Neuronal stem cell (in vitro differentiated cells): ENCODE measurements around the gene SMIM21.

Experiments
- DNase-seq: peaks from one replicate; pipeline ENCODE4 v3.0.0-alpha.2; 2013; ENCODE audit warnings: low spot score
- H2AFZ ChIP-seq: one replicate; pipeline ENCODE4 v1.6.1; 2013; ENCODE audit warnings: mild to moderate bottlenecking, low read length, inconsistent platforms
- H2AK5ac ChIP-seq: 2 replicates; pipeline ENCODE4 v1.6.1; 2013; ENCODE audit warnings: low read depth, mild to moderate bottlenecking, inconsistent platforms, low read length, moderate library complexity, mixed read lengths
- H2BK120ac ChIP-seq: 2 replicates; pipeline ENCODE4 v1.6.1; 2013; ENCODE audit warnings: low read depth, mild to moderate bottlenecking, inconsistent platforms, low read length, moderate library complexity, mixed read lengths
- H2BK12ac ChIP-seq: one replicate; pipeline ENCODE4 v1.6.1; 2013; ENCODE audit warnings: low read length, inconsistent platforms
- H2BK15ac ChIP-seq: 2 replicates; pipeline ENCODE4 v1.6.1; 2013; ENCODE audit warnings: mild to moderate bottlenecking, low read length, inconsistent platforms, mixed read lengths
- H2BK5ac ChIP-seq: one replicate; pipeline ENCODE4 v1.6.1; 2013; ENCODE audit warnings: inconsistent platforms, mild to moderate bottlenecking, low read length, moderate library complexity
- H3K14ac ChIP-seq: one replicate; pipeline ENCODE4 v1.6.1; 2013; ENCODE audit warnings: low read length, inconsistent platforms
- H3K18ac ChIP-seq: 2 replicates; pipeline ENCODE4 v1.6.1; 2013; ENCODE audit warnings: low read length, inconsistent platforms
- H3K23ac ChIP-seq: 2 replicates; pipeline ENCODE4 v1.6.1; 2013; ENCODE audit warnings: low read depth, mild to moderate bottlenecking, mixed read lengths, low read length, inconsistent platforms; ENCODE audit not compliant: poor library complexity
- H3K27ac ChIP-seq: replicated peaks from 3 replicates; pipeline ENCODE4 v1.5.1; 2013; ENCODE audit warnings: low read length, inconsistent platforms
- H3K27me3 ChIP-seq, 3 experiments: 2 replicates each; pipeline ENCODE4 v1.6.1; 2013; ENCODE audit warnings: low read length in 3 of 3, mild to moderate bottlenecking in 2 of 3, inconsistent platforms in 1 of 3, low read depth in 1 of 3, mixed read lengths in 1 of 3, moderate library complexity in 1 of 3; ENCODE audit not compliant: control insufficient read depth in 3 of 3, insufficient read depth in 3 of 3
- H3K36me3 ChIP-seq, 2 donors: replicated peaks in 1 of 2; 2 replicates each; pipeline ENCODE4 v1.6.1; 2013; ENCODE audit warnings: low read length in 2 of 2; ENCODE audit not compliant: control insufficient read depth in 2 of 2, insufficient read depth in 2 of 2
- H3K4ac ChIP-seq: 2 replicates; pipeline ENCODE4 v1.6.1; 2013; ENCODE audit warnings: inconsistent platforms, mild to moderate bottlenecking, low read length, moderate library complexity
- H3K4me1 ChIP-seq, 2 donors: 1 replicate in 1 of 2; 2 replicates in 1 of 2; pipeline ENCODE4 v1.6.1; 2013; ENCODE audit warnings: low read length in 2 of 2, low read depth in 1 of 2; ENCODE audit not compliant: control insufficient read depth in 2 of 2, insufficient read depth in 1 of 2
- H3K4me2 ChIP-seq: one replicate; pipeline ENCODE4 v1.6.1; 2013; ENCODE audit warnings: mild to moderate bottlenecking, low read length, inconsistent platforms; ENCODE audit not compliant: insufficient read depth, poor library complexity, severe bottlenecking
- H3K4me3 ChIP-seq, 2 donors: 2 replicates each; pipeline ENCODE4 v1.5.1; 2013; ENCODE audit warnings: low read length in 2 of 2, mild to moderate bottlenecking in 2 of 2, inconsistent platforms in 1 of 2, moderate library complexity in 1 of 2
- H3K79me1 ChIP-seq: one replicate; pipeline ENCODE4 v1.6.1; 2013; ENCODE audit warnings: low read depth, mild to moderate bottlenecking, inconsistent platforms, low read length, moderate library complexity
- H3K9ac ChIP-seq: one replicate; pipeline ENCODE4 v1.6.1; 2013; ENCODE audit warnings: mild to moderate bottlenecking, low read depth, low read length, inconsistent platforms; ENCODE audit not compliant: poor library complexity
- H3K9me3 ChIP-seq, 2 donors: replicated peaks in 1 of 2; 2 replicates each; pipeline versions ENCODE3 to v1.6.1; 2013; ENCODE audit warnings: low read length in 2 of 2, mild to moderate bottlenecking in 2 of 2, inconsistent platforms in 1 of 2, low read depth in 1 of 2, mixed read lengths in 1 of 2, moderate library complexity in 1 of 2; ENCODE audit not compliant: control insufficient read depth in 2 of 2, insufficient read depth in 1 of 2
- H4K8ac ChIP-seq: one replicate; pipeline ENCODE4 v1.6.1; 2013; ENCODE audit warnings: low read depth, mild to moderate bottlenecking, inconsistent platforms, low read length, moderate library complexity
- H4K91ac ChIP-seq: one replicate; pipeline ENCODE4 v1.6.1; 2013; ENCODE audit warnings: low read length, low read depth, mild to moderate bottlenecking, inconsistent platforms; ENCODE audit not compliant: poor library complexity
- WGBS, 2 donors: extraction: QIAGEN DNeasy Blood & Tissue Kit; methylation state at CpG; one replicate each; pipeline ENCODE4 v1.1.7; 2013; ENCODE audit warnings: missing lambda C conversion rate in 2 of 2, mixed read lengths in 1 of 2; ENCODE audit not compliant: insufficient read length in 2 of 2, insufficient replicate concordance in 1 of 2; ENCODE audit errors: extremely low coverage in 2 of 2; 5-methylcytosine and 5-hydroxymethylcytosine counted together

The SMIM21 gene

DNA sequence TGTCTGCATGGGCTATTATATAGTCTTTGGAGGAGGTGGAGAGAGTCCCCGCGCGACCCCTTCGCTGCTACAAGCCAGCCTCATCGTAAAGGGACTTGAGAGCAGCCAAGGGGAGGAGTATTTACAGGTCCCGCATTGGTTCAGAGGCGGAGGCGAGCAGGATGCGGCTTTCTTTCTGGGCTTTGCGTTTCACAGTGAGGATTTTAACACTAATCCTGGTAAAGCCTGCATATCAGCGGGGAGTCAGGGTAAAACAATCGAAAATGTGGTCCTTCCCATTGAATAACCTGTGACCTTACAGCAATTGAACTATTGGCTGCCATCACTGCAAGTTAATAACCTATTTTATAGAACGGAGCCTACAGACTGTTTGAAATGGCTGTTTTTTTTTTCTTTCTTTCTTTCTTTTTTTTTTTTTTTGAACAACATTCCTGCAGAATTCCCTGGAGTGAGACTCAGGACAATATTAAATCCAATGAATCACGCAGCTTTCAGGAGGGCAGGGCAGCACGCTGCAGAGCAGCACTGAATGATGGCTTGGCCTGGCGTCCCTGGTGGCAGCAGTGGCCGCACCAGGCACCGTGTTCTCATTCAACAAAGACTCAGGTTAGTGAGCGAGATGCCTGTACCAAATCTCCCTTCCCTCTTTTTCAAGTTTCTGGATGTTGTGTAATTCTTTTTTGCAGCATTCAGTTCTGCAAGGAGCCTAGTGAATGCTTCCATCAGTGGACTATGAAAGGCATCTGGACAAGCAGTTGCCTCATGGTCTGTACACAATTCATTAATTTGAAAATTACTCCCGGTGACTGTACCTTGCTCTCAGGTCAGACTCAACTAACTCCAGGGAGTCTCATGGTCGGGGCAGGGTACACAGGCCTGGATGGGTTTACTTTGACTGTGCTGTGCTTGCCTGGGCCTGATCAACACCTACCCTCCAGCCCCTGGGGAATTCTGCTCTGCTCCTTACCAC lies 19.8 kb downstream of the SMIM21 start:
- H3K4me3 ChIP-seq: no peak overlapping the region
- no peak overlapping the region for H3K27ac ChIP-seq
- peak; percentile 75 for DNase-seq

DNA sequence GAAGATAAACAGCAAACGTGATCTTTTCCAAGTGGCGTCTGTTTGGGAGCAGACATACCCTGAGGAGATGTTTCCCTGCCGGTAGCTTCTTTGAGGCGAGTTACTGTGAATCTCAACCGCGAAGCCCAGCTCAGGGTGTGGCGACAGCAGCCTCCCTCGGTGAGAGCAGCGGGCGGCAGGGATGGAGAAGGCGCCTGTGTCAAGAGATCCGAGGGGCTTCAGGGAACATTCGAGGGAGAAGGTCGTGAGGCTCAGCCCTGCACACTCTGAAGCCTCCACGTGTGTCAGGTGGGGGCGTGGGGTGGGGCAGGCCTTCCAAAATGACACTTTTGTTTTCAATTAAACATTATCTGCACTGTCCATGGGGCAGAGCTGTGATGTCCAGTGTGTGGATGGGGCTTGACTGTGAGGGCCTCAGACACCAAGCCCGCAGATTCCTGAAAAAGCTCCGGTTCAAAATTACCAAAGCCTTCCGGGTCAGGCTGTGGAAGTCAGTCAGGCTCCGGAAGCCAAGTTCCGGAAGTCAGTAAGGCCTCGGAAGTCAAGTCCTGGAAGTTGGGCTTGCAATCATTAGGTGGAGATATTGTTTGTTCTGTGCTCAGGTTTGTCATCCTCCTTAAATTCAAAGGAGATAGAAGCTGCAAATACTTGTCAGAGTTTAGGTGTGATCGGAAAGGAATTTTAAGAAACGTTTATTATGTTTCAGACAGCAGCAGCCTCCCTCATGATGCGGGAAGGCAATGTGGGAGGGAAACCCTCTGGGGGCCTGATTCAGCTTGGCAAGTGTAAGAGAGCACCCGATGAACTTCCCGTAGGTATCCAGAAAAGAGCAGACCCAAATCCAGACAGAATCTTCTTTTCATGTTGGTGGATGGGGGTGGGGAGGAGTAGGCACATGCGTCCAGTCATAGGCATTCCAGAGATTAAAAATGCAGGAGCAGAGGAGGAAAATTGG lies 20.7 kb downstream of the SMIM21 start:
- H2AK5ac ChIP-seq: no peak overlapping the region
- no peaks in the 10 kb centered on the region for H3K36me3 ChIP-seq
- peak overlapping the region; percentile 32 for H3K18ac ChIP-seq
- no peaks in the 10 kb centered on the region for H3K9me3 ChIP-seq
- no peak overlapping the region for H3K4me2 ChIP-seq
- no peak overlapping the region for H3K4me3 ChIP-seq
- H2BK15ac ChIP-seq: no peak overlapping the region
- no peak overlapping the region for H2AFZ ChIP-seq
- no CpG with 5 or more reads among the region's 28 CpGs for WGBS, 2 donors
- peaks cover 0 to 11% of the 10 kb centered on the region in 2 donors for H3K4me1 ChIP-seq
- H2BK5ac ChIP-seq: no peak overlapping the region
- H3K27ac ChIP-seq: no peak overlapping the region
- no peak overlapping the region for H3K4ac ChIP-seq
- peak overlapping the region; percentile 21 for H3K23ac ChIP-seq
- no peak overlapping the region for H3K9ac ChIP-seq
- H2BK12ac ChIP-seq: no peak overlapping the region
- peaks cover 0 to 10% (median 0%) of the 10 kb centered on the region in 3 experiments for H3K27me3 ChIP-seq
- peak; percentile 1 for DNase-seq
- H3K79me1 ChIP-seq: no peaks in the 10 kb centered on the region
- H4K8ac ChIP-seq: no peak overlapping the region
- no peak overlapping the region for H3K14ac ChIP-seq
- no peak overlapping the region for H4K91ac ChIP-seq
- no peak overlapping the region for H2BK120ac ChIP-seq

More for the DNA sequence above, 19.8 kb downstream of the SMIM21 start:
- H2AK5ac ChIP-seq: peak overlapping the region; percentile 12
- peak overlapping the region; percentile 11 for H3K18ac ChIP-seq
- H3K23ac ChIP-seq: no peak overlapping the region
- peaks cover 0 to 11% of the 10 kb centered on the region in 2 donors for H3K4me1 ChIP-seq
- H2BK15ac ChIP-seq: no peak overlapping the region
- no peaks in the 10 kb centered on the region for H3K79me1 ChIP-seq
- H2BK120ac ChIP-seq: no peak overlapping the region
- no peak overlapping the region for H4K8ac ChIP-seq
- H2BK12ac ChIP-seq: no peak overlapping the region
- H2AFZ ChIP-seq: no peak overlapping the region
- no CpG with 5 or more reads among the region's 21 CpGs for WGBS, 2 donors
- no peak overlapping the region for H2BK5ac ChIP-seq
- no peak overlapping the region for H3K14ac ChIP-seq
- H3K9me3 ChIP-seq: no peaks in the 10 kb centered on the region
- H3K4me2 ChIP-seq: peak overlapping the region; percentile 20
- no peak overlapping the region for H4K91ac ChIP-seq
- no peak overlapping the region for H3K4ac ChIP-seq
- no peak overlapping the region for H3K9ac ChIP-seq
- peaks cover 0 to 10% (median 0%) of the 10 kb centered on the region in 3 experiments for H3K27me3 ChIP-seq
- no peaks in the 10 kb centered on the region for H3K36me3 ChIP-seq

DNA sequence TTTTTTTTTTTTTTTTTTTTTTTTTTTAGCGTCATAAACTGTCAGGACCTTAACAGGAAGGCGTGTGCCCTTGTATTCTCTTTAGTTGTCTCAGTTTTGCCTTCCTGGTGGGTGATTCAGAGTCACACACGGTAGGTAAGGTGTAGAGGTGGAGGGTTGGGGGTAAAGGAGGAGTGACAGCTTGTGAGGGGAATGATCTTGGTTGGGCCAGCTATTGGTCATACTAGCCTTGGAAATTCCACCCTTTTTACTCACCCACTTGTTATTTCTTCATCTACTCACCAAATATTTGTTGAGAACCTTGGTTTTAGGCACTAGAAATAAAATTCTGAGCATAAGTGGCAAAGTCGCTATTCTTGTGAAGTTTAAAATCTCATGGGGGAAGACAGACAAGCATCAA lies 22.2 kb downstream of the SMIM21 start:
- Histone ChIP-seq H3K4me3 (no peak overlapping the region), H3K27me3 (peaks cover 0 to 12% (median 0%) of the 10 kb centered on the region in 3 experiments), H2BK15ac (no peak overlapping the region)

More for the DNA sequence above, 22.2 kb downstream of the SMIM21 start:
- Histone ChIP-seq H2BK5ac (no peak overlapping the region), H3K4me1 (peaks cover 0 to 11% of the 10 kb centered on the region in 2 donors), H2AFZ (no peak overlapping the region), H2BK120ac (no peak overlapping the region), H3K36me3 (no peaks in the 10 kb centered on the region), H3K9me3 (no peaks in the 10 kb centered on the region), H3K79me1 (no peaks in the 10 kb centered on the region), H2BK12ac (no peak overlapping the region), H3K4me2 (no peak overlapping the region), H3K4ac (no peak overlapping the region), H3K14ac (no peak overlapping the region), H4K91ac (no peak overlapping the region), H3K9ac (no peak overlapping the region), H3K23ac (no peak overlapping the region), H4K8ac (no peak overlapping the region), H3K27ac (no peak overlapping the region), H2AK5ac (no peak overlapping the region), H3K18ac (no peak overlapping the region)
- DNase-seq: no peak
- no CpG with 5 or more reads among the region's 4 CpGs for WGBS, 2 donors
